Measurements from ENCODE around the gene ZNF474. TPM values are rescaled to one million over a fixed set of nuclear protein-coding genes. Genes with fewer than 3 reads are reported as not detected.

Gene ZNF474
- total RNA-seq, 1 donor from 2014 or later = not detected

DNA sequence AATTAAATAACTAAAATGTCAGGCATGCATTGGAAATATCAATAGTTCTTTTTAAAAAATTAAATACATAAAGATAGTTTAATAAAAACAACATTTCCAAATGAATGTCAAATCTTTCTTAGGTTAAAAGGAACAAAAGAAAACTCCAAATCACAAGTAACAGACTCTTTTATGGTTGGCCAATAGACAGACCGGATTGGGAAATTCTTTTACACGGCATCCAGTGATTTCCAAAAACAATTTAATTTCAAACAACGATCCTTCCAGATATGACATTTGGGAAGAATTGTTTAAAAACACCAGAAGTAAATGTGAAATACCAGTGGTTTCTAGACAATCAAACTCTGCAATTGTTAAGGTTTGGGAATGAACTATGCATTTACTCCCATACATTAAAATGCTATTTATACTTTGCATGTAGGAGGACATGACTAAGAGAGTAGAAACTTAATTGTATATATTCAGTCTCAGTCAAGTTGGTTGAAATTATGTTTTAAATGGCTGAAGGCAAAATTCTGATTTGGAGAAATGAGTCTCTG lies 32.8 kb downstream of the ZNF474 start:
- no peaks in the 10 kb centered on the region for H3K27me3 ChIP-seq
- intact Hi-C loops (cut with DNase I) = no loop called here
- no peak overlapping the region for H3K4me3 ChIP-seq
- no peaks in the 10 kb centered on the region for H3K9me3 ChIP-seq
- TF ChIP-seq, protein P1, sequence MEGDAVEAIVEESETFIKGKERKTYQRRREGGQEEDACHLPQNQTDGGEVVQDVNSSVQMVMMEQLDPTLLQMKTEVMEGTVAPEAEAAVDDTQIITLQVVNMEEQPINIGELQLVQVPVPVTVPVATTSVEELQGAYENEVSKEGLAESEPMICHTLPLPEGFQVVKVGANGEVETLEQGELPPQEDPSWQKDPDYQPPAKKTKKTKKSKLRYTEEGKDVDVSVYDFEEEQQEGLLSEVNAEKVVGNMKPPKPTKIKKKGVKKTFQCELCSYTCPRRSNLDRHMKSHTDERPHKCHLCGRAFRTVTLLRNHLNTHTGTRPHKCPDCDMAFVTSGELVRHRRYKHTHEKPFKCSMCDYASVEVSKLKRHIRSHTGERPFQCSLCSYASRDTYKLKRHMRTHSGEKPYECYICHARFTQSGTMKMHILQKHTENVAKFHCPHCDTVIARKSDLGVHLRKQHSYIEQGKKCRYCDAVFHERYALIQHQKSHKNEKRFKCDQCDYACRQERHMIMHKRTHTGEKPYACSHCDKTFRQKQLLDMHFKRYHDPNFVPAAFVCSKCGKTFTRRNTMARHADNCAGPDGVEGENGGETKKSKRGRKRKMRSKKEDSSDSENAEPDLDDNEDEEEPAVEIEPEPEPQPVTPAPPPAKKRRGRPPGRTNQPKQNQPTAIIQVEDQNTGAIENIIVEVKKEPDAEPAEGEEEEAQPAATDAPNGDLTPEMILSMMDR (IDR thresholded peaks at IDR 0.05) = no peak
- peaks cover 0 to 13% of the 10 kb centered on the region in 2 donors for H3K4me1 ChIP-seq
- DNase-seq (ENCODE audit: low spot score in 2 of 2) = no peak
- no peaks in the 10 kb centered on the region for H3K36me3 ChIP-seq
- peak overlapping the region in 1 of 2 donors; percentile 54 for H3K27ac ChIP-seq

DNA sequence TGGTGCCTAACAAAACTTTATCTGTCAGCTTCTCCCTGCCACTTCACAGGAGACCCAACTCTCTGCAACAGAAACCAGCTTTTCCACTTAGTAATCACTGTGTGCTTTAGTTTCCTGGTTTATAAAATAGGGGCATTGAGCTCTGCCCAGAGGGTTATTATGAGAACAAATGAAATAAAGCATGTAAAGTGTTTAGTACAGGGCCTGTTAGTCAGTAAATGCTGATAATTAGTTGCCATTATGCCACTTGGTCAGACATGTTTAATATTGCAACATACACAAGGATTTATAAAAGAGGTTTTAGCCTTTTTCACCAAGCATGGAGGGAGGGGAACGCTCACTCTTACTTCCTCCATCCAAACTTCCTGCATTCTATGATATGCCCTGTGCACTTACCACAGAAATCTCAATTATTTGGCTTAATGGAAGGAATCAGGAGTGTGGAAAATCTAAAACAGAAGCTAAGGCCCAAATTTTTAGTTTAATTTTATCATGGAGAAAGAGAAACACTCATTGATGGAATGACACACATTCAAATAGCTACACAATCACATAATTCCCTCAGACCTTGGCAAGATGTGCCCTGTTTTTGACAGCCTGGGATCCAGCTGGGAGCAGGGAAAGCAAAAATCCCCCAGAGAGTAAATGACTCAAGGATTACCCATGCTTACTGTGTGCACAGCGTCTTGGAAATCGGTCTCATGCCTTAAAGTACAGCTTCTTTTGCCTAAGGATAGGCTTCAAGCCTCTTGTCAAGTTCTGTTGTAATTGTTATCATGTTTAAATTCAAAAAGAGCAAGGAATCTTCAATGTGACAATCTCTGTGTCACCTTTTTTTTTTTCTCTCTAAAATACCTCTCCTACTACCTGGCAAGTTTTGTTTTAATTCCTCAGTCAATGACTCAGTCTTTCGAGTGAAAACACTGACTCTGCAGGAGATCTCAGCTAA lies 34.0 kb downstream of the ZNF474 start:
- peak overlapping the region; percentile 54 to 66 for H3K27ac ChIP-seq
- H3K27me3 ChIP-seq = no peaks in the 10 kb centered on the region
- H3K36me3 ChIP-seq = no peaks in the 10 kb centered on the region
- H3K4me3 ChIP-seq = no peak overlapping the region
- H3K9me3 ChIP-seq = no peaks in the 10 kb centered on the region
- H3K4me1 ChIP-seq = peaks cover 0 to 13% of the 10 kb centered on the region in 2 donors
- TF ChIP-seq, protein P1 (IDR thresholded peaks at IDR 0.05) = no peak
- DNase-seq (ENCODE audit: low spot score in 2 of 2) = peak in 1 of 2 donors; percentile 87
- intact Hi-C loops (cut with DNase I) = loop anchor here (1.0 kb wide), 1 partner anchor 20 kb away; no protein-coding TSS in a partner anchor

DNA sequence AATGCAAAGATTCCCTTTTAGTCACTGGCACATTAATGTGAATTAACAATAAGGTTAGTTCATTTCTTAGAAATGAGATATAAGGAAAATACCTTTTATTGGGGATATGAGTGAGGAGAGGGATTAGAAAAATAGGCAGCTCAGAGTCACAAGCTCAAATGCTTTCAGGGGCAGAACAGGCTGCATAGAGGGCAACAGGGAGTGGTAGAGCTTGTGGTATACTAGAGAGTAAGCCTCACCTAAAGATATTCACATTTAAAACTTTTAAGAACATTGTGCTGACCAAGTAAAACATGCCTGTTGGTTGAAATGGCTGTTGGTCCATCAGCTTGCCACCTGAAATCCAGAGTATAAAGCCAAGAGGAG lies 34.7 kb downstream of the ZNF474 start:
- intact Hi-C loops (cut with DNase I) = no loop called here
- H3K4me1 ChIP-seq = peaks cover 0 to 13% of the 10 kb centered on the region in 2 donors
- no peaks in the 10 kb centered on the region for H3K36me3 ChIP-seq
- H3K27ac ChIP-seq = peak overlapping the region in 1 of 2 donors; percentile 66
- H3K9me3 ChIP-seq = no peaks in the 10 kb centered on the region
- TF ChIP-seq, protein P1 (IDR thresholded peaks at IDR 0.05) = no peak
- DNase-seq (ENCODE audit: low spot score in 2 of 2) = no peak
- H3K4me3 ChIP-seq = no peak overlapping the region
- H3K27me3 ChIP-seq = no peaks in the 10 kb centered on the region

DNA sequence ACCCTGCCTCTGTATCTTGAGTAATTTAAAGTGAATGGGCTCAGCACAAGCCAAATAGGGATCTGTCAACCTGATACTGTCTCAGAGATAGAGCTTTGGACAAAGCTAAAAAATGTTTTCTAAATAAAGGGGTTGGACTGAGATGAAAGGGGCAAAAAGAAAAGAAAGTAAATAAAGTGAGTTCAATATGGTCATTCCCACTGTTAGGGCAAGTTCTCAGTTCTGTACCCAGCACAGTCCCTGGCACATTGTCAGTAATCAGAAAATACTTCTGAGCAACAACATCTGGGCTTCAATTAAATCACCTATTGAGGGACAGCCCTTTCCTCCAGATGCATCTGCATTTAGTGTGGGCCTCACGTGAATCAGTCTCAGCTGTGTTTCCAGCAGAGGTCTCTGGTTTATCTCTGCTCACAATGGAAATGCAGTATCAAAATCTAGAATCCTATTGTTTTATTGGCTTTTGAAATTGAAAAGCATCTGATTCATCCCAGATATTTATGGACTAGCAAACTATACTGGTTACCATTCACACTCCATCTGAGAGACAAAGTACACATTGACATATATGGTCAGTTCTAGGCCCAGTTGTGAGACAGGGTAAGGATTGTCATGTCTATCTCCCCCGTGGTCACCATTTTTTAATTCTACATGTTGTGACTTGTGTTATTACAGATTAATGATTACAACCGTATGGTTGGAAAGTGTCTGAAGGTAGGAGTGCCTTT lies 35.6 kb downstream of the ZNF474 start:
- peak overlapping the region in 1 of 2 donors; percentile 66 for H3K27ac ChIP-seq
- peaks cover 0 to 13% of the 10 kb centered on the region in 2 donors for H3K4me1 ChIP-seq
- no peak overlapping the region for H3K4me3 ChIP-seq
- H3K36me3 ChIP-seq = no peaks in the 10 kb centered on the region
- no peaks in the 10 kb centered on the region for H3K27me3 ChIP-seq
- TF ChIP-seq, protein P1 (IDR thresholded peaks at IDR 0.05) = no peak
- no peaks in the 10 kb centered on the region for H3K9me3 ChIP-seq
- intact Hi-C loops (cut with DNase I) = no loop called here
- DNase-seq (ENCODE audit: low spot score in 2 of 2) = no peak

DNA sequence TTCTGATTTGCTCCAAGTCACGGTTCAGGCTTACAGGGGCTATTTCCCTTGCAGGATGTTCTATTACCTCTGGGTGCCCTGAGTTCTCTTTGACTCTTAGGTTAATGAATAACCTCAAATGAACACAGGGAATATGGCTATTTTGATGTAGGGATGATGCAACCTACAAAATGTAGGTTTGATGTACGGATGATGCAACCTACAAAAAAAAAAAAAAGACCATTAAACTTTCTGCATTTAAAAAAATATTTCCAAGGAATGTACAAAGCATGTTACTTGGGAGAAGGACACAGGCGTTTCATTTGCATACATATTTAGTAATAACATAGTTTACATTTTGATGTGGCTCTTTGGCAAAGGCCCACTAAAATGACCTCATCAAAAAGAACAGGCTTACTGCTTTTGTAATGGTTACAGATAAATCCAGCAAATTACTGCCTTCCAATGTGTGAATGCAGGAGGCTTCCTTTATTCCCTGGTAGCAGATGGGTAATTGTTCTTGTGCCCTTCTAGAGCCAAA lies 36.3 kb downstream of the ZNF474 start:
- Histone ChIP-seq H3K27me3 (no peaks in the 10 kb centered on the region), H3K4me1 (peaks cover 0 to 13% of the 10 kb centered on the region in 2 donors), H3K9me3 (no peaks in the 10 kb centered on the region), H3K36me3 (no peaks in the 10 kb centered on the region), H3K4me3 (no peak overlapping the region), H3K27ac (no peak overlapping the region)
- no peak for DNase-seq (ENCODE audit: low spot score in 2 of 2)
- intact Hi-C loops (cut with DNase I) = no loop called here
- TF ChIP-seq, protein P1 (IDR thresholded peaks at IDR 0.05) = no peak
